ENCODE measurements around the gene SRMS.
A peak's percentile ranks its signal among the peaks of the same experiment; 100 is the strongest.

Gene SRMS

DNA sequence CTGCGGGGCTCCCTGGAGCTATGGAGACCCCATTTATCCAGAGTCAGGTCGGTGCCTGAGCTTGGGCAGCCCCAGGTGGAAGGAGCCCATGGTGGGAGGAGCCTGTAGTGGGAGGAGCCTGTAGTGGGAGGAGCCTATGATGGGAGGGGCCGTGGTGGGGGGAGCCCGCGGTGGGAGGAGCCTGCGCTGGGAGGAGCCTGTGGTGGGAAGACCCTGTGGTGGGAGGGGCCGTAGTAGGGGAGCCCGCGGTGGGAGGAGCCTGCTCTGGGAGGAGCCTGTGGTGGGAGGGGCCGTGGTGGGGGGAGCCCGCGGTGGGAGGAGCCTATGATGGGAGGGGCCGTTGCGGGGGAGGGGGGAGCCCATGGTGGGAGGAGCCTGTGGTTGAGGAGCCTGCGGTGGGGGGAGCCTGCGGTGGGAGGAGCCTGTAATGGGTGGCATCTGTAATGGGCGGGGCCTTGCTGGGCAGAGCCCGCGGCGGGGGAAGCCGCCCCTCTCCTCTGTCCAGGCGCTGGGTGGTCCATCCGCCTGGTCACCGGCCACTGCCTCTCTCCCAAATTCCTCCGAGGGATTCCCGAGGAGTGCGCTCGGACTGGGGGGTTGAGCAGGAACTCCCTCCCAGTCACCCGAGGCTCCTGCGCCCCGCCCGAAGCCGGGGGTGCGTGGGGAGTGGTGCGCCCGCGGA, 5.8 kb upstream of the SRMS start:
- peak; percentile 92 for DNase-seq (ENCODE audit: low spot score)

DNA sequence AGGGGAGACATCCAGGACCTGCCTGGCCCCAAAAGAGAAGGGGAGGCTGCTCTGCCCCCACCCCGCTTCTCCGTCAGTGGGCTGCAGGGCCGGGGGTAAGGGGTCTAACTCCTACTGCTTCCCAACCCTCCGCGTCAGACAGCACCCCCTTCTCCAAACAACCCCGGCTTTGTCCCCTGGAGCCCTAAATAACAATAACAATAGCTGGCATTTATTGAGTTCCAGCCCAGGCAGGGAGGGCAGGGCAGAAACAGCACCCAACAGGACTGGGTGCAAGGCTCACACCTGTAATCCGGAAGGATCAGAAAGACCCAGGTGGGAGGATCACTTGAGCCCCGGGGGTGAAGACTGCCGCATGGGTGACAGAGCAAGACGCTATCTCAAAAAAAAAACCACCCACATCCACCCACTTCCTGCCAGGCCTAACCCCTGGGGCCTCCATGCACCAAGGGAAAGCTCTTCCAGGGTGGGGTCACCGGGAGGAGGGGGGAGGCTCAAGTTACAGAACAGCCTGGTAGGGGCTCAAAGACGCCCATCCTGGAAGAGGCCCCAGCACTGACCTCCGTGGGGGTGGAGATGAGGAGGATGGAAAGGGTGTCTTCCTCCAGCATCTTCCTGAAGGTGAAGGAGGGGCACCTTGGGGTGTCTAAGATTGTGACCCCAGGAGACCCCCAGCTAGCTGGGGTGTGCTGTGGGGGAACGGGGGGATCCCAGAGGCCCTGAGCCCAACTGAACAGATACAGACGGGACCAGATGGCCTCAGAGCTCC, 5.1 kb upstream of the SRMS start:
- no peak for DNase-seq (ENCODE audit: low spot score)

DNA sequence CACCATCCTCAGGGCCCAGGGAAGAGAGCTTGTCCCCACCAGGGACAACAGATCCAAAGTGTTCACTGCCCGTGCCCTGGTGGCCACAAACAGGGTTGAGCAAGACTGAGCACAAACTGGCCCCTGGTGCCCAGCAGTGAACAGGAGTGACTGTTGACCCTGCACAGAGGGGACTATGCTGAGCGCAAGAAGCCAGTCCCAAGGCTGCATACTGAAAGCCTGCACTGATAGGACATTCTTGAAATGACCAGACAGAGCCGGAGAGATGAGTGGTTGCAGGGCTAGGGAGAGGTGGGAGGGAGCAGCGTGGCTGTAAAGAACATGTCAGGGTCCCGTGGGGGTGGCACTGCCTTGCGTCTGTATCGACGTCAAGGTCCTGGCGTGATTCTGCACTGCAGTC, 3.5 kb upstream of the SRMS start:
- no peak for DNase-seq (ENCODE audit: low spot score)

DNA sequence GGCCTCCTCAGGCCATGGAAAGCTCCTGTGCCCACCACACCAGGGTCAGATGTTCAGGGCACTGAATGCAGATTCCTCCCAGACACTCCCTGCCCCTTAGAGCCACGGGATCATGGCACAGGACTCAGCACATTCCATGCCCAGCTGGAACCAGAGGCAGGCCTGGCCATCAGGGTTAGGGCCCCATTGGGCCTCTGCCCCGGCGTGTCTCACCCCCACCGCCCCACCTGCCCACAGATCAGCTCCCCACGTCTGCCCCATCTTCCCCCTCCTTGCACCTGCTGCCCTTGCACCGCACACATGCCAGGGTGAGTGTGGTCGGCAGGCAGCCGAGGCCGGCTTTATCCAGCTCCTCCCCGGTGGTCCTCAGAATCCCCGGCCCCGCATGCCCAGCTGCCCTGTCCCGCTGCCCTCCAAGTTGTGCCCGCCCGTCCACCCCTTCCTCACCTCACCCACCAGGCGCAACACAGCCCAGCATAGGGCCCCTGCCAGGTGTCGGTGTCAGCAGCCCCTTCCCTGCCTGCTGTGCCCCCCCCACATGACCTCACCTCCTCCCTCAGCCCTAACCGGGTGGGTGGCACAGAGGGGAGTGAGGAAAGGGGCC, 2.2 kb upstream of the SRMS start:
- no peak for DNase-seq (ENCODE audit: low spot score)

DNA sequence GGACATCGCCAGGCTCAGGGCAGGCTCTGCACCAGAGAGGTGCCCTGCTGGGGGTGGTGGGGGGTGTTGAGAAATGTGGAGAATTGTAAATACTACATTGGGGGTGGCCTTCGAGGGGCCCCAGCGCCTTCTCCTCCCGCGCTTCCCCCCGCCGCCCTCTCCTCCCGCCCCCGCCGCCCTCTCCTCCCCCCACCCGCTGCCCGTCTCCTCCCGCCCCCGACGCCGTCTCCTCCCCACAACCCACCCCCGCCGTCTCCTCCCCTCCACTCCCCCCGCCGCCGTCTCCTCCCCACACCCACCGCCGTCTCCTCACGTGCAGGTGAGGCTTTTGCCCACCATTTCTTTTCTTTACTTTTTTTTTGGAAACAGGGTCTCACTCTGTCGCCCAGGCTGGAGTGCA, 1.5 kb upstream of the SRMS start:
- DNase-seq (ENCODE audit: low spot score) = no peak

DNA sequence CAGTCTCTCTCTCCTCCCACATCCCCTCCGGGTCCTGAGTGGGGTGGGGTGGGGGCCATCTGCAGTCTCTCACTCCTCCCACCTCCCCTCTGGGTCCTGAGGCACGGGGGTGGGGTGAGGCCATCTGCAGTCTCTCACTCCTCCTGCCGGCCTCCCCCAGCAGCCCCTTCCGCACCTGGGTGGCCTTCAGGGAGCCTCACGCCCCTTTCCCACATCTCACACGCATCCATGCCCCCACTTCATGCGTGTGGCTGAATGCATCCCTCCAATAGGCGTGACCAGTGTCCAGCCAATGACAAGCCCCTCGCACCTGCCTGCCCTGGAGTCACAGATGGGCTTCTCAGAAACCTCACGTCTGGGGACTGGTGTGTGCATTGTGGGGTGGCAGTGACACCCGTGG, 993 bp upstream of the SRMS start:
- DNase-seq (ENCODE audit: low spot score) = no peak

DNA sequence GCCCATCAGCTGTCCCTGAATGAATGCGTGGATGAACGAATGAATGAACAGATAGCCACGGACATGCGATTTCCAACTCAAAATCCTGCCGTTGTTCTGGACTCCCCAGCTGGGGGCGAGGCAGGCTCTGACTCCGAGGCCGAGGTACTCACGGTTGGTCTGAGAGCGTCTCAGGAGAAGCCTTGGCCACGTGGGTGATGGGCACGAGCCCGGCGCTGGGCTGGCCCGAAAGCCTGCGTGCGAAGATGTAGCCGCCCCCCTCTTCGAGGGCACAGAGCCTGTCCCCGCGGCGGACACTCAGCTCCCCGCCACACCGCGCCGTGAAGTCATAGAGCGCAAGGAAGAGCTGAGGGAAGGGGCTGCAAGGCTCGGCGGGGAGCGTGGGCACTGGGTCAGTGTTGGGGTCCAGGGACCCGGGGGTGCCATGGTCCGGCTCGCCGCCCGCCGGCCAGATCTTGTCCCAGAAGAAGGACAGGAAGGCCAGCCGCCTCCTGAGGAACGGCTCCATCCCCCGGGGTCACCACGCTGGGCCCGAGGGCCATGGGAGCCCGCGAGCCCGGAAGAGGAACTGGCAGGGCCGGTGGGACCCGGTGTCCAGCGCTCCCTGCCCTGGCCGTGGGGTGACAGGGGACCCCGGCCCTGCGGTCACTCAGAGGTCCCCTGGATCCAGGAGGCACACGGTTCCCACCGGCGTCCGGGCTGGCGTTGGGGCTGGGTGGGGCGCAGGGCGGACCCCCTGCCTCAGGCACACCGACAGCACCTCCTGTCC, 409 bp downstream of the SRMS start:
- no peak for DNase-seq (ENCODE audit: low spot score)

DNA sequence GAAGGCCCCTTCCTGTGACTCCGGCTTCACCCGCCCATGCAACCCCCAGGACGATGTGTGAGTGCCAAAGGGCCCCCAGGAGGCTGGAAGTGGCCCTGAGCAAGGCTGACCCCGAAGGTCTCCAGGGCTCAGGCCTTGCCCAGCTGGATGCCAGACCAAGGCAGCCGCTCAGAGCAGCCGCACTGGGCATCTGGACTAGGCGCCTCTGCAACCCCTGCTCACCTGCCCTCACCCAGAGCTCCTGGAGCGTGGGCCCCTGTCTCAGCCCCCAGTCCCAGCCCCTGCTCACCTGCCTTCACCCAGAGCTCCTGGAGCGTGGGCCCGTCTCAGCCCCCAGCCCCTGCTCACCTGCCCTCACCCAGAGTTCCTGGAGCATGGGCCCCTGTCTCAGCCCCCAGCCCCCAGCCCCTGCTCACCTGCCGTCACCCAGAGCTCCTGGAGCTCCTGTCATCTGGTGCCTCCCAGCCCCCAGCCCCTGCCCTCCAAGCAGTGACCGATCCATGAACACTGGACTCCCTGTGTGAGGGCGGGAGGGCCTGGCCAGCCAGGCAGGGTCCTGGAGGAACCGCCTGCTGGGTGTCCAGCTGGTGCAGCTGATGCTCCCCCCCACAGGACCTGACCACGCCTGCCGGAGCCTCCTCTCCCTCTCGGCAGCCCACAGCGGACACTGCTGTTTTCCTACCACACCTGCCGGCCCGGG, 1.1 kb downstream of the SRMS start:
- no peak for DNase-seq (ENCODE audit: low spot score)

DNA sequence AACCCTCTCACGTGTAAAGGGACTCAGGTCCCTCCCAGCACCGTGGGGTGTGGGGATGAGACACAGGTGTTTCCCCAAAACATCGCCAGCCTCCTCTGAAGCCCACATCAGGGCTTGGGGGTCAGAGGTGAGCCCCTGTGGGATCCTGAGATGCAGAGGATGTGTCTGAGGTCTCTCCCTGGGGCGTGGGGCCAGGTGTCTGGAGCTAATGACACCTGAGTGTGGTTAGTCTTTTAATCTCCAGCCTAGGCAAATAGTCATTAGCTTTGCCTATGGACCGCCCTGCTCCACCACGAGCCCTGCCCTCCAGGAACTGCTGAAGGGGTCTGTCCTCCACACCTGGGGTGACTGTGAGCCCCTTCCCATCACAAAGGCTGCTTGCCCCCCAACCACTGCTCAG, 1.7 kb downstream of the SRMS start:
- no peak for DNase-seq (ENCODE audit: low spot score)

DNA sequence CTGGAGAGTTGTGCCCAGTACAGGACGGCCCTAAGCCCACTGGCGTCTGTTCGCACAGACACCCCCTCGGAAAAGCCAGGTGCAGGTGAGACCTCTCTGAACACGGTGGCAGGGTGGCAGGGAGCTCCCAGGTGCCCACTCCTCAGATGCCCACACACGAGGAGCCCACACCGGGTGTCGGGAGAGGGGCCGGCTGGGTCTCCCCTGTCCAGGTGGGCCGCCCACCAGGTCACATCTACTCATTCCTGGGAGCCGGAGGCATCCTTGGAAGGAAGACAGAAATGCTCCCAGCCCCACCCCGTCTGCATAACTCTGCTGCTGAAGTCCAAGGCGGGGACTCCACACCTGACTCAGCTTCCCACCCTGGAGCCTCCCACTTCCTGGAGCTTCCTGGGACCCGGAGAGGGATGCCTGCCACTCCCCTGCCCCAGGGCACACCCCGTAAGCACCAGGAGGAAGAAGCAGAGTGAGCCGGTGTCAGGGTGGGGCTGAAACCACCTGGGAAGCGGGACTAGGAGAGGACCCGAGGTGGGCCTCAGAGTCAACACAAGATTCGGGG, 2.5 kb downstream of the SRMS start:
- no peak for DNase-seq (ENCODE audit: low spot score)

DNA sequence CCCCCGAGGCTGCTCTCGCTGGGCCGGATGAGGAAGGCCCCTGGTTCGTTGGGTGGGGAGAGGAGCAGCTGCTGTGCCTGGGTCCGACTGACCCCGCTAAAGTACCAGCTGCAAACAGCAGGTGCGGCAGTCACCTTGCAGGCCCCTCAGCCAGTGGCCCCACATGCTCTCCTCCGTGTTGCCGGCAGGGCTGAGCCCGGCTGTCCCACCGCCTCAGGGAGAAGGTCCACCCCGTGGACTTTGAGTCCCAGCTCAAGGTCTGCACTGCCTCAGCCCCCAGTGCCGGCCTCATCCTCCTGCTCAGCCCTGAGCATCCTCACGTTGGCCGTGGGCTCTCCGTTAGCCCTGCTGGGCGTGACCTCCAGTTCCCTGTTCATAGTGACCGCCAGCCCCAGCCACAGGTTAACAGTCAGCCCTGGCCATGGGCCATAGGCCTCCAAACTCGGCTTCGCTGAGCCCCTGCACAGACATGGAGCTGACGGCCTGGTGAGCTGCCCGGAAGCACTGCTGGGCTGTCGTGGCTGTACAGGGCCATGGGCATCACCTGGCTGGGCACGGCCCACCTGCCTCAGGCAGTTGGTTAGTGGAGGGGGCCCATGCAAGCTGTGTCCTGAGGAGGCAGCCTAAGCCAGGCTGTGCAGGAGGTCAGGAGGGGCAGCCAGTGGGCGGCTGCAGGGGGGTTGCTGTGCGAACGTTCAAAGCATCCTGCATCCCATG, 3.1 kb downstream of the SRMS start:
- DNase-seq (ENCODE audit: low spot score) = no peak

DNA sequence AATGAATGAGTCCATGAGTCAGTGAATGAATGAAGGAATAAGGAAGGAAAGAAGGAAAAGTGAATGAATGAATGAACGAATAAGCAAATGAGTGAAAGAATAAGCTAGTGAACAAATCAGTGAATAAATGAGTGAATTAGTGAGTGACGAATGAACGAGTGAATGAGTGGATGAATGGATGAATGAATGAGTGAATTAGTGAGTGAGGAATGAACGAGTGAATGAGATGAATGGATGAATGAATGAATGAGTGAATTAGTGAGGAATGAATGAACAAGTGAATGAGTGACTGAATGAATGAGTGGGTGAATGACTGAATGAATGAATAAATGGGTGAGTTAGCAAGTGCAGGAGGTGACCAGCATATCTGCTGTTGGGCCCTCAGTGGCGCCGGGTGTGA, 3.8 kb downstream of the SRMS start:
- DNase-seq (ENCODE audit: low spot score) = no peak

DNA sequence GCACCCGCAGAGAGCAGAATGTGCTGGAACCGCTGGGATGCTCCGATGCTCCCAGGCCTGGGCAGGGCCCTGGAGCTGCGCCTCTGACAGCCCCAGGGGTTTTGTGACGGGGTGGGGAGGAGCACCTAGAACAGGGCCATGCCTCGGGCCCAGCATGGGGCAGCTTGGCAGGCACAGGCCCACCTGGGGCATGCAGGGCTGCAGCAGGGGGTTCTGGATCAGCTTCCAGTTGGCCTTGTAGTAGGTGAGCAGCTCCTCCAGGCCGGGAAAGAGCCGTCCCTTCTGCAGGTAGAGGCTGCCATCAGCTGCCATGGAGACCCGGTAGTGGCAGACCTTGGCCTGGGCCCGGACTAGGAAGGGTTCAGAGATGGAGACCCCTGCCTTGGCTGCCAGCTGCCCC, 4.4 kb downstream of the SRMS start:
- DNase-seq (ENCODE audit: low spot score) = no peak

DNA sequence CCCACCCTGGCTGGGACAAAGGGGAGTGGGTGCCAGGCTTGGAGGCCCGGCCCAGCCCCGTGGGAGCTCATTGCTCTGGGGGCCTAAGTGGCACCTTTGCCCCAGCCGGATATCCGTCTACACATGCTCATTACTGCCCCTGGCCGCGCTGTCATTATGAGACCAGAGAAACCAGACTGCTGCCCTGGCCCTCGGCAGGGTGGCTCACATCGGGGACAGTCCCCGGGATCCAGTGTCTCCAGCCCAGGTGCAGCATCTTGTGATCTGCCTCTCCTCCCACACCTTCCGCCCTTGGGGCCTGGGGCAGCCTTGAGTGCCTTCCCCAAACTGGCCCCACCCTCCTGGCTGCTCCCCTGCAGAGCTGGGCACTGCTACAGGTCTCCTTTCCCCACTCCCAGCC, 4.9 kb downstream of the SRMS start:
- no peak for DNase-seq (ENCODE audit: low spot score)

DNA sequence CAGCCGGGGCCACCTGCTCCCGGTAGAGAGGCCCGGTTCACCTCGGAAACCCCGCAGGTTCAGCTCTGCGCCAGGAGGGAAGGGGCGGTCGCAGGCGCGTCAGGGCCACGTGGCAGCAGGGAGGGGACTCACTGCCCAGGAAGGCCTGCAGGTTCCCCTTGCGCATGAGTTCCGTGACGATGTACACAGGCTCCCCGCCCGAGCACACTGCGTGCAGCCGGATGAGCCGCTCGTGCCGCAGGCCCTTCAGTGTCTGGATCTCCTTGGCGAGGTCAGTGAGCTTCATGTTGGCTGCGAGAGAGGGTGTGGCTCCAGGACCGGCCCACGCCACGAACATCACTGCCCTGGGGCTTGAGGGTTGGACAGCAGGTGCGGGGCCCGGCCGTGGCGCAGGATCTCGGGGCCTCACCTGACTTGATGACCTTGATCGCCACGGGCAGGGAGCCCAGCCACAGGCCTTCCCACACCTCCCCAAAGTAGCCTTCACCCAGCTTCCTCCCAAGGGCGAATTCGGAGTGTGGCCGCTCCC, 5.5 kb downstream of the SRMS start:
- no peak for DNase-seq (ENCODE audit: low spot score)

DNA sequence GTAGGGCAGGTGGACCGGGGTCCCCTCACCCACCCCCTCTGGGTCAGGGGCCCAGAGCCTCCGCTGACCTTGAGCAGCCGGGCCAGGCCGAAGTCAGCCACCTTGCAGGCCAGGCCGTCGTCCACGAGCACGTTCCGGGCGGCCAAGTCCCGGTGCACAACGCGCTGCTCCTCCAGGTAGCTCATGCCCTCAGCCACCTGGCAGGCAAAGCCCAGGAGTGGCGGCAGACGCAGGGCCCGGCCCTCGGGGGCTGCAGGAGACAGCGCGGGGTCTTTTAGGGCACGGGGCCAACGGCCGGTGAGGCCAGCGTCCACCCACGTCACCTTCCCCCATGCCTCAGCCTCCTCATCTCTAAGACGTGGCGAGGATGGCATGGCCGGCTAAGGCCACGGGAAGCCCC, 6.2 kb downstream of the SRMS start:
- no peak for DNase-seq (ENCODE audit: low spot score)

DNA sequence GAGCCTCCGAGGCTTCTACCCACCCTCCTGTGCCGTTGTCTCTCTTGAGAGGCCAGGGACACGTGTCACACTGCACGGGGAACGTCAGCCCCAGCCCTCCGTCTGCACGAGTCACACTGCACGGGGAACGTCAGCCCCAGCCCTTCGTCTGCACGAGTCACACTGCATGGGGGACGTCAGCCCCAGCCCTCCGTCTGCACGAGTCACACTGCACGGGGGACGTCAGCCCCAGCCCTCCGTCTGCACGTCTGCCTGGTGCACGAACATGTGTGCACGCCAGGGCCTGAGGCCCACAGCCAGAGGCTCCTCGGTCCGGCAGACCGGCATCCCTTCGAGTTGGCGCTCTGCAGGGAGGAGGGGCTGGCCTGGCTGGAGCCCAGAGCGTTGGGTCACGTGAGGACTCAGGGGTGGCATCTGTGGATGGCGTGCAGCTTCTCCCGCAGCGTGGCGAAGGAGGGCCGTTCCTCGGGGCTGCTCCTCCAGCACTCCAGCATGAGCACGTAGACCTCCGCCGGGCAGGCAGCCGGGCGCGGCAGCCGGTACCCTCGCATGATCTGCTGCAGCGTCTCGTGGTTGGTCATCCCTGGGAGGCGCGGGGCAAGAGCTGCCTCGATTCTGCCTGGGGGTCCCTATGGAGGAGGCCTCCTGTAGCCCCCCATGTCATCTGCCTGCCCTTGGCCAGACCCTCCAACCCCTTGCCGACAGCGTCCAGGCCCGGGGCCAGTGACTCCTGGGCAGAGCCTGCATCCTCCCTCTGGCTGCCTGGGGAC, 6.9 kb downstream of the SRMS start:
- peak; percentile 65 for DNase-seq (ENCODE audit: low spot score)

DNA sequence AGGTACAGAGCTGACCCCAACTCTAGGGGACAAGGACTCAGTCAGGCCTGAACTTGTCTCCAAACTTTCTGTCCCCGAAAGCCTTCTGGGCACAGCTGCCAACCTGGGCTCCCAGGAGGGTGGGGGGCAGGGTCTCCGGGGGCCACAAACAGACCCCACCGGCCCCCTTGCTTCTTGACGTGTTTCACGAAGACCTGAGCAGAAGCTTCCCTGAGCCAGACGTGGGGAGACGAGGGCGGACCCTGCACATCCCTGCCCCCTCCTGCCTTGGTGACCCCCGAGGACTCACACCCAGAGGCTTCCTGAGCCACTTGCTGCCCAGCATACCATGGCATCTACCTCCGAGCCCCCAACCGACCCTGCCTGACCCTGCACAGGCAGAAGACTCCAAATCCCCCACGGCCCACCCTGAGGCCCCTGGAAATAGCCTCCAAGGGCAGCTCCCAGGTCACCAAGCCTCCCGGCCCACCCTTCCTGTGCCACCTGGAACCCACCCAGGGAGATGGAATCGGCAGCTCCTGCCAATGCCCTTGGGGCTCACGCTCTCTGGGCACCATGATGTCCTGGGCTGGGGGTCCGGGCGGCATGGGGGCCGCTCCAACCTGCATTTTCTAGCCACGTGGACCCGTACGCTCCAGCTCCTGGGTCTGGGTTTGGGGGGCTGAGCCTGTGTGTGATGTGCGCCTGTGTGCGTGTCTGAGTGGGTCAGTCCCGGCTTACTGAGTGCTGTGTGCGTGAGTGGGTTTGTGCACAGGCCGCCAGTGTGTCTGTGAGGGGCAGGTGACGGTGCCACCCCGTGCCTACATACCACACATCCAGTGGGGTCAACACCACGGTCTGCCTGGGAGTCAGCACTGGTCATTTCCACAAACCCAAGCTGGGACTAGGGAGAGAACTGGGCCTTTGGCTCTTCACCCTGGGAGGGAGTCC, 7.8 kb downstream of the SRMS start:
- no peak for DNase-seq (ENCODE audit: low spot score)

DNA sequence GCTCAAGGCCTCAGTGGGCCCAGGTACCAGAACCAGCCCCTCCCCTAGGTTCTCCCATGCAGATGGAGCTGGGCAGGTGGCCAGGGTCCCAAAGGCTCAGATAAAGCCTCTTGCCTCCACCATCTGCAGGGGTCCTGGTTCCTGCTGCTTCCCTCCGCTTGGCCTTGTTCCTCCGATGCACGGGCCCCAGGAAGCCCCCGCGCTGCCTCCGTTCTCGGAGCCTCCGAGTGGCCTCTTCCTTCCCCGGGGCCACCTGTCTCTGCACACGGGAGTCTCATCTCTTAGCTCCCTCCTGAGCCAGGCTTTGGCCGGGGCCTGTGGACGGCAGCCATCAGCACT, 8.5 kb downstream of the SRMS start:
- DNase-seq (ENCODE audit: low spot score) = no peak

Measured in AG08395 (cell line).